Measurements from ENCODE around the gene DAB1.

DAB1 gene

DNA sequence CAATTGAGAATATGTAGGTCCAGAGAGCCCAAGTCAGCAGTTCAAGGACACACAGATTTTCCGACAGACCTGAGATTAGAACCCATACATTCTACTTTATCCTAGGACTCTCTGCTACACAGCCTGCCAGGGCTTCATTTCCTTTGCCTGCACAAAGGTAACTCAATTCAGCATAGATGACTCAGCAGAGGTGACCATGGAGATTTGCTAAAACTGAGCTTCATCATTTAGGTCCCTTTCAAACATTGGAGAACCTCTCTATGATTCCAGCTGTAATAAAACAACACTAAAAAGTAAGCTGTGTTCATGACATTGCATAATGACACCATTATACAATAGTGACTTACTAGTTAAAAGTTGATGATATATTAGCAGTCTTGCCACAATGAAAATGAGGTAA is 22.2 kb downstream of the DAB1 start:
- TF ChIP-seq, protein P1, sequence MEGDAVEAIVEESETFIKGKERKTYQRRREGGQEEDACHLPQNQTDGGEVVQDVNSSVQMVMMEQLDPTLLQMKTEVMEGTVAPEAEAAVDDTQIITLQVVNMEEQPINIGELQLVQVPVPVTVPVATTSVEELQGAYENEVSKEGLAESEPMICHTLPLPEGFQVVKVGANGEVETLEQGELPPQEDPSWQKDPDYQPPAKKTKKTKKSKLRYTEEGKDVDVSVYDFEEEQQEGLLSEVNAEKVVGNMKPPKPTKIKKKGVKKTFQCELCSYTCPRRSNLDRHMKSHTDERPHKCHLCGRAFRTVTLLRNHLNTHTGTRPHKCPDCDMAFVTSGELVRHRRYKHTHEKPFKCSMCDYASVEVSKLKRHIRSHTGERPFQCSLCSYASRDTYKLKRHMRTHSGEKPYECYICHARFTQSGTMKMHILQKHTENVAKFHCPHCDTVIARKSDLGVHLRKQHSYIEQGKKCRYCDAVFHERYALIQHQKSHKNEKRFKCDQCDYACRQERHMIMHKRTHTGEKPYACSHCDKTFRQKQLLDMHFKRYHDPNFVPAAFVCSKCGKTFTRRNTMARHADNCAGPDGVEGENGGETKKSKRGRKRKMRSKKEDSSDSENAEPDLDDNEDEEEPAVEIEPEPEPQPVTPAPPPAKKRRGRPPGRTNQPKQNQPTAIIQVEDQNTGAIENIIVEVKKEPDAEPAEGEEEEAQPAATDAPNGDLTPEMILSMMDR (IDR thresholded peaks at IDR 0.05; ENCODE audit: low read depth, low read length) = no peak
- DNase-seq (ENCODE audit: extremely low read depth, low read depth) = no peak

DNA sequence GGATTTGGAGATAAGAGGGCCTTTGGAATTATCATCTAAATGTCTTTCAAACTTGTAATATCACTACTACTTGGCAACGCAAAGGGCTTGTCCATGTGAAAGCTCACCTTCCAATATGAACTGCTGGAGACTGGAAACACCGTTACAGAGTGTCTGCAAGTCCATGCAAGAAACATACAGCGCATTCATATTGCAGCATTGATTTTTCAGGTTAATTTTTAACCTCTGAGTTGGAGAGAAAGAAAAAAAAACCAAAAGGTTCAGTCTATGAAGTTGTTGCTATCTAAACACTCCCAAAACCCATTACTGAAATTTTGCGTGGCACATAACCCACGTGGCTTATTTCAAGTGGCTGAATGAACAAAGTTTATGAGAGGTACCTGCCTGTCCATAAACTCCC is 23.8 kb downstream of the DAB1 start:
- TF ChIP-seq, protein P1 (IDR thresholded peaks at IDR 0.05; ENCODE audit: low read depth, low read length) = no peak
- DNase-seq (ENCODE audit: extremely low read depth, low read depth) = no peak

DNA sequence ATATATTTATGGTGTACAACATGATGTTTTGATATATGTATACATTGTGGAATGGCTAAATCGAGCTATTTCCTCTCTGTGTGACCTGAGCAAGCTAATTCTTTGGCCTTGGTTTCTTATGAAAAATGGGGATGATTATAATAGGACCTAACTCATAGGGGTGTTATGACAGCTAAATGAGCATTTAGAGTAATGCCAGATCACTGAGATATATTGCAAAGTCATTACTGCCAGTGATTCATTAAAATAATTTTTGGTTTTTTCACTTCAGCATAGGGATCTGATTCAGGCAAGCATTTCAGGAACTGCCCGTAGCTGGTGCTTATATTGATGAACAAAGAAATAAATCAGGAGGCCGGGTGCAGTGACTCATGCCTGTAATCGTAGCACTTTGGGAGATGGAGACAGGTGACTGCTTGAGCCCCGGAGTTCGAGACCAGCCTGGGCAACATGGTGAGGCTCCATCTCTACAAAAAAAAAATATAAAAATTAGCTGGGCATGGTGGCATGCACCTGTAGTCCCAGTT is 30.7 kb downstream of the DAB1 start:
- DNase-seq (ENCODE audit: extremely low read depth, low read depth) = no peak
- TF ChIP-seq, protein P1 (IDR thresholded peaks at IDR 0.05; ENCODE audit: low read depth, low read length) = no peak

DNA sequence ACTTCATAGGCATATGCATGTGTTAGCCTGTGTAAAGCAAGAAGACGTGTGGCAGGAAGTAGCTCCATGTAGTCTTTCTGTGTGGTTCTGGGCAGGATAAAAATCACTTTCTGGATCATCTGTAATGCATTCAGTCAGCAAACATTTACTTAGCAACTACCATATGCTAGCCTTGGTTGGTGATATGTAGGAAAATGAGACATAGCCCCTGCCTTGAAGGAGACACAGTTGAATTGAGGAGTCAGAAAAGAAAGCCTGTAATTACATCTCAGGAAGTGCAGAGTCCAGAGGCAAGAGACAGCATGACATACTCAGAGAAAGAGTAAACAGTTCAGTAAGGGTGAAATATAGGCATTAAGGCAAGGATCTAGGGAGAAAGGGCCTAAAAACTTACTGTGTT is 38.5 kb downstream of the DAB1 start:
- TF ChIP-seq, protein P1 (IDR thresholded peaks at IDR 0.05; ENCODE audit: low read depth, low read length) = no peak
- DNase-seq (ENCODE audit: extremely low read depth, low read depth) = no peak

DNA sequence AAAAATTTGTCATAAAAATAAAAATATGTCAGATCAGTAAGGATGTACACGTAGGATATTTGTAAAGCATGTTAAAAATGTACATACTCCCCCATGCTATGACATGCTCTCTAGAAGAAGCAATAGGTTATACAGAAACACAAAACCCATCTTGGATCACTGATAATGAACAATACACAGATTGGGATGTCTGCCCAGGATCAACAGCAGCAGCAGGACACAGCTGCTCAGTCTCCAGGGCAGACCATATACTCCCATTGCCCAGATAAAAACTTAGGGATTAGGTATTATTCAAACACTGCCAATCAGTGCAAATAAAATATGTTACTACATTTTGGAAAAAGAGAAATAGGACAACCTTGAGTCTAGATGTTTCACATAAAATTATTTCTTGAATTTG is 39.0 kb downstream of the DAB1 start:
- TF ChIP-seq, protein P1 (IDR thresholded peaks at IDR 0.05; ENCODE audit: low read depth, low read length) = no peak
- DNase-seq (ENCODE audit: extremely low read depth, low read depth) = no peak

DNA sequence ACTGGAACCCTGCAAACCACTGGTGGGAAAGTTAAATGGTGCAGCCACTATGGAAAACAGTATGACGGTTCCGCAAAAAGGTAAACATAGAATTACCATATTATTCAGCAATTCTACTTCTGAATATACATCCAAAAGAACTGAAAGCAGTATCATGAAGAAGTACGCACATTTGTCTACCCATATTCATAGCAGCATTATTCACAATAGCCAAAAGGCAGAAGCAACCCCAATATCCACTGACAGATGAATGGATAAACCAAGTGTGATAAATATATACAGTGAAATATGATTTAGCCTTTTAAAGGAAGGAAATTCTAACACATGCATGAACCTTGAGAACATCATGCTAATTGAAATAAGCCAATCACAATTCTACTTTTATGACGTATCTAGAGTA is 39.6 kb downstream of the DAB1 start:
- TF ChIP-seq, protein P1 (IDR thresholded peaks at IDR 0.05; ENCODE audit: low read depth, low read length) = no peak
- no peak for DNase-seq (ENCODE audit: extremely low read depth, low read depth)

DNA sequence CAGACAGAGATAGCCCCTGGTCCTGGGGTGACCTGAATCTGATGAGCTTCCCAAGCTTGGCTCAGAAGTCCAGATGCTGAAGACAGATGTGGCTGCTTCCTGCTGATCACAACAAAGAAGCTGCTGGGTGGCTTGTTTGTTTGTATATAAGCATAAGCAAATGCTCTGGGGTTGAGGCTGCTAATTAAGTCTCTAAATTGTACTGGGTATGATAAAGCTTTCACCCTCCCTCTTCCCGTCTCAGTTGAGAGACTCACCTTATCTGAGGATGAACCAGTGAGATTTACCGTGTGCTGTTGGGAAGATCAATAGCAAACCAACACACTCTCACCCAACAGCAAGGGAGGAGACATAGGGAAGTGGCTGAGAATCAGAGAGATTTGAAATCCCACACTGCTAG is 42.0 kb downstream of the DAB1 start:
- TF ChIP-seq, protein P1 (IDR thresholded peaks at IDR 0.05; ENCODE audit: low read depth, low read length) = no peak
- DNase-seq (ENCODE audit: extremely low read depth, low read depth) = no peak
